HEK293 (cell line): ENCODE results near the gene PDHB.

ENCODE experiments used
- CTCF ChIA-PET: fragments of 350-600 bp; formaldehyde crosslinking; extraction: SDS; loops from one replicate; lab custom pipeline; 2021; ENCODE audit warnings: antibody characterized with exemption; lab: Yijun Ruan, JAX
- POLR2A ChIA-PET: fragments of 300-600 bp; formaldehyde crosslinking; extraction: SDS; loops from one replicate; lab custom pipeline; 2020; ENCODE audit warnings: antibody characterized with exemption, inconsistent platforms; lab: Yijun Ruan, JAX
- H3K27ac ChIP-seq: fragments of 200-500 bp; sonication (Bioruptor generic); 2 replicates; pipeline ENCODE4 v1.5.1; 2014; ENCODE audit warnings: low read depth, low read length, control low read depth, inconsistent platforms; ENCODE audit errors: extremely low read depth
- H3K36me3 ChIP-seq, 2 experiments: fragments of 200-500 bp in 1 of 2; sonication (Bioruptor generic) in 1 of 2; 1 replicate in 1 of 2; 2 replicates in 1 of 2; pipeline ENCODE4 v1.5.1; 2014 to 2017; ENCODE audit warnings: inconsistent platforms in 2 of 2, low read length in 2 of 2; ENCODE audit not compliant: control insufficient read depth in 2 of 2, insufficient read depth in 1 of 2
- H3K4me1 ChIP-seq: fragments of 200-500 bp; sonication (Bioruptor generic); 2 replicates; pipeline ENCODE4 v1.5.1; 2014; ENCODE audit warnings: mild to moderate bottlenecking, low read length, inconsistent platforms; ENCODE audit not compliant: control insufficient read depth, insufficient read depth
- H3K4me3 ChIP-seq: 2 replicates; pipeline ENCODE4 v1.5.1; 2011; ENCODE audit warnings: low read depth, mild to moderate bottlenecking, control low read depth, low read length, moderate library complexity
- H3K9me3 ChIP-seq: fragments of 200-500 bp; sonication (Bioruptor generic); 2 replicates; pipeline ENCODE4 v1.5.1; 2014; ENCODE audit warnings: low read depth, low read length, inconsistent platforms; ENCODE audit not compliant: control insufficient read depth, insufficient read depth
- HOXC10 ChIP-seq: sonication (generic); formaldehyde crosslinking; IDR thresholded peaks from 2 replicates; pipeline ENCODE4 v1.8.1; 2023; ENCODE audit warnings: mild to moderate bottlenecking, missing genetic modification reagents
- KLF10 ChIP-seq: fragments of 450-650 bp; IDR thresholded peaks from 2 replicates; pipeline ENCODE4 v1.5.1; 2018; ENCODE audit warnings: missing biosample characterization, mild to moderate bottlenecking, missing genetic modification characterization
- KLF17 ChIP-seq: fragments of 450-650 bp; formaldehyde crosslinking; IDR thresholded peaks from 2 replicates; pipeline ENCODE4 v1.5.1; 2016; ENCODE audit warnings: missing biosample characterization, missing genetic modification characterization
- MYNN ChIP-seq: fragments of 450-650 bp; formaldehyde crosslinking; IDR thresholded peaks from 2 replicates; pipeline ENCODE4 v1.5.1; 2016; ENCODE audit warnings: missing biosample characterization, missing genetic modification characterization, borderline replicate concordance
- PATZ1 ChIP-seq: fragments of 450-650 bp; formaldehyde crosslinking; IDR thresholded peaks from 2 replicates; pipeline ENCODE4 v1.5.1; 2016; ENCODE audit warnings: missing biosample characterization, missing genetic modification characterization
- ZBTB10 ChIP-seq: fragments of 450-650 bp; formaldehyde crosslinking; IDR thresholded peaks from 2 replicates; pipeline ENCODE4 v1.5.1; 2016; ENCODE audit warnings: missing biosample characterization, missing genetic modification characterization
- ZEB2 ChIP-seq: fragments of 450-650 bp; formaldehyde crosslinking; IDR thresholded peaks from 2 replicates; pipeline ENCODE4 v1.5.1; 2016; ENCODE audit warnings: missing biosample characterization, missing genetic modification characterization
- ZNF10 ChIP-seq: fragments of 450-650 bp; formaldehyde crosslinking; IDR thresholded peaks from 2 replicates; pipeline ENCODE4 v1.5.1; 2017; ENCODE audit warnings: missing biosample characterization, missing genetic modification characterization
- ZNF23 ChIP-seq: fragments of 450-650 bp; formaldehyde crosslinking; IDR thresholded peaks from 2 replicates; pipeline ENCODE4 v1.5.1; 2016; ENCODE audit warnings: missing biosample characterization, missing genetic modification characterization, borderline replicate concordance
- ZNF248 ChIP-seq: fragments of 450-650 bp; formaldehyde crosslinking; IDR thresholded peaks from 2 replicates; pipeline ENCODE4 v1.5.1; 2017; ENCODE audit warnings: missing biosample characterization, missing genetic modification characterization
- ZNF266 ChIP-seq: fragments of 450-650 bp; formaldehyde crosslinking; IDR thresholded peaks from 2 replicates; pipeline ENCODE4 v1.5.1; 2016; ENCODE audit warnings: missing biosample characterization, missing genetic modification characterization, low read depth
- ZNF302 ChIP-seq: fragments of 450-650 bp; formaldehyde crosslinking; IDR thresholded peaks from 2 replicates; pipeline ENCODE4 v1.5.1; 2016; ENCODE audit warnings: missing biosample characterization, missing genetic modification characterization, low read depth
- ZNF37A ChIP-seq: fragments of 450-650 bp; IDR thresholded peaks from 2 replicates; pipeline ENCODE4 v1.5.1; 2018; ENCODE audit warnings: missing biosample characterization, missing genetic modification characterization
- ZNF426 ChIP-seq: fragments of 450-650 bp; formaldehyde crosslinking; IDR thresholded peaks from 2 replicates; pipeline ENCODE4 v1.5.1; 2017; ENCODE audit warnings: missing biosample characterization, missing genetic modification characterization, mild to moderate bottlenecking, inconsistent platforms, moderate library complexity
- ZNF433 ChIP-seq: fragments of 450-650 bp; formaldehyde crosslinking; IDR thresholded peaks from 2 replicates; pipeline ENCODE4 v1.5.1; 2016; ENCODE audit warnings: missing biosample characterization, missing genetic modification characterization, low read depth
- ZNF514 ChIP-seq: fragments of 450-650 bp; formaldehyde crosslinking; IDR thresholded peaks from 2 replicates; pipeline ENCODE4 v1.5.1; 2016; ENCODE audit warnings: missing biosample characterization, missing genetic modification characterization
- ZNF555 ChIP-seq: fragments of 450-650 bp; formaldehyde crosslinking; conservative IDR thresholded peaks from 2 replicates; pipeline ENCODE4 v1.5.1; 2017; ENCODE audit warnings: missing biosample characterization, mild to moderate bottlenecking, missing genetic modification characterization, inconsistent platforms
- ZNF596 ChIP-seq: fragments of 450-650 bp; IDR thresholded peaks from 2 replicates; pipeline ENCODE4 v1.5.0; 2018; ENCODE audit warnings: missing biosample characterization, mild to moderate bottlenecking, missing genetic modification characterization, moderate library complexity
- ZNF610 ChIP-seq: fragments of 450-650 bp; formaldehyde crosslinking; IDR thresholded peaks from 2 replicates; pipeline ENCODE4 v1.5.1; 2016; ENCODE audit warnings: missing biosample characterization, missing genetic modification characterization, borderline replicate concordance
- ZNF792 ChIP-seq: fragments of 450-650 bp; formaldehyde crosslinking; IDR thresholded peaks from 2 replicates; pipeline ENCODE4 v1.5.1; 2016; ENCODE audit warnings: missing biosample characterization, missing genetic modification characterization
- ZNF843 ChIP-seq: fragments of 450-650 bp; formaldehyde crosslinking; IDR thresholded peaks from 2 replicates; pipeline ENCODE4 v1.5.1; 2016; ENCODE audit warnings: missing biosample characterization, missing genetic modification characterization
- ZSCAN18 ChIP-seq: fragments of 450-650 bp; formaldehyde crosslinking; IDR thresholded peaks from 2 replicates; pipeline ENCODE4 v1.5.1; 2016; ENCODE audit warnings: missing biosample characterization, missing genetic modification characterization

PDHB gene

GRCh38 chr3:58429657-58430056 is 4.0 kb downstream of the PDHB start:
- CTCF ChIA-PET = interaction anchor here (0.7 to 1.3 kb wide), 4 partner anchors 14 to 241 kb away, joined by 3 to 5 read pairs (median 4); no protein-coding TSS in a partner anchor
- TF ChIP-seq ZNF10 (tag by site-specific recombination) (no peak), MYNN (tag by site-specific recombination) (no peak), ZNF23 (tag by site-specific recombination) (no peak)

GRCh38 chr3:58427661-58428361 is 5.8 kb downstream of the PDHB start:
- H3K9me3 ChIP-seq = no peaks in the 10 kb centered on the region
- no peak overlapping the region for H3K4me3 ChIP-seq
- peaks cover 30 to 94% of the 10 kb centered on the region in 2 experiments for H3K36me3 ChIP-seq
- TF ChIP-seq KLF17 = no peak
- no peak for TF ChIP-seq ZEB2 (tag by site-specific recombination)
- no peak for TF ChIP-seq ZNF514 (tag by site-specific recombination)
- TF ChIP-seq HOXC10 (CRISPR knock-in tag) = no peak
- no peak for TF ChIP-seq ZNF37A (tag by site-specific recombination)
- no peak for TF ChIP-seq ZNF610
- TF ChIP-seq ZNF792 (tag by site-specific recombination) = no peak
- TF ChIP-seq ZNF555 = no peak
- no peak for TF ChIP-seq ZNF426 (tag by site-specific recombination)
- no peak for TF ChIP-seq ZNF10 (tag by site-specific recombination)
- H3K27ac ChIP-seq = no peak overlapping the region
- CTCF ChIA-PET = no interaction called here
- H3K4me1 ChIP-seq = no peaks in the 10 kb centered on the region
- POLR2A ChIA-PET = no interaction called here

More at GRCh38 chr3:58429657-58430056, 4.0 kb downstream of the PDHB start:
- Histone ChIP-seq H3K9me3 (no peaks in the 10 kb centered on the region), H3K4me1 (no peaks in the 10 kb centered on the region), H3K27ac (no peak overlapping the region), H3K4me3 (no peak overlapping the region), H3K36me3 (peaks cover 30 to 75% of the 10 kb centered on the region in 2 experiments)
- POLR2A ChIA-PET = no interaction called here

- ChIA-PET POLR2A (no interaction called here), CTCF (interaction anchor here (0.7 to 1.1 kb wide), 3 partner anchors 9 to 101 kb away, joined by 3 read pairs; no protein-coding TSS in a partner anchor)
- Histone ChIP-seq H3K4me3 (no peak overlapping the region), H3K4me1 (no peaks in the 10 kb centered on the region), H3K36me3 (peaks cover 23 to 98% of the 10 kb centered on the region in 2 experiments), H3K9me3 (no peaks in the 10 kb centered on the region), H3K27ac (no peak overlapping the region)
- TF ChIP-seq KLF10 (tag by site-specific recombination) (no peak), ZSCAN18 (no peak), ZNF843 (tag by site-specific recombination) (no peak), ZBTB10 (tag by site-specific recombination) (no peak), PATZ1 (tag by site-specific recombination) (no peak), ZNF266 (tag by site-specific recombination) (no peak), ZNF248 (no peak), ZNF433 (tag by site-specific recombination) (no peak), ZNF596 (tag by site-specific recombination) (no peak), ZNF302 (no peak)
These were observed 7.8 kb downstream of the PDHB start for GRCh38 chr3:58425782-58426181.
